HG03064 (cell line): ENCODE data around the gene EYS.

Experiments
- ATAC-seq: cut with Tn5 transposase; IDR thresholded peaks from one replicate; pipeline ENCODE4 v1.9.1; 2021; ENCODE audit warnings: low read depth; ENCODE audit not compliant: unreplicated experiment

EYS gene

GRCh38 chr6:64774881-64775280 lies 932.1 kb downstream of the EYS start:
- ATAC-seq: no peak

- no peak for ATAC-seq
Measured at GRCh38 chr6:64750910-64751309, 956.1 kb downstream of the EYS start.

GRCh38 chr6:64737418-64737817 lies 969.6 kb downstream of the EYS start:
- ATAC-seq: no peak

- ATAC-seq: no peak
Measured at GRCh38 chr6:64736421-64736950, 970.5 kb downstream of the EYS start.

- ATAC-seq: no peak
Measured at GRCh38 chr6:64733433-64733832, 973.6 kb downstream of the EYS start.

- no peak for ATAC-seq
Measured at GRCh38 chr6:64732888-64733287, 974.1 kb downstream of the EYS start.

- no peak for ATAC-seq
Measured at GRCh38 chr6:64729522-64729921, 977.5 kb downstream of the EYS start.

- ATAC-seq: no peak
Measured at GRCh38 chr6:64727075-64727474, 980.0 kb downstream of the EYS start.

- ATAC-seq: no peak
Measured at GRCh38 chr6:64724091-64724490, 982.9 kb downstream of the EYS start.

GRCh38 chr6:64723327-64724058 lies 983.5 kb downstream of the EYS start:
- no peak for ATAC-seq

- no peak for ATAC-seq
Measured at GRCh38 chr6:64721865-64722264, 985.2 kb downstream of the EYS start.

- no peak for ATAC-seq
Measured at GRCh38 chr6:64717281-64717680, 989.7 kb downstream of the EYS start.

GRCh38 chr6:64715624-64716023 lies 991.4 kb downstream of the EYS start:
- no peak for ATAC-seq

- ATAC-seq: no peak
Measured at GRCh38 chr6:64714073-64714472, 993.0 kb downstream of the EYS start.

- ATAC-seq: no peak
Measured at GRCh38 chr6:64713175-64713574, 993.9 kb downstream of the EYS start.

GRCh38 chr6:64712606-64713005 lies 994.4 kb downstream of the EYS start:
- no peak for ATAC-seq

- ATAC-seq: no peak
Measured at GRCh38 chr6:64703922-64704321, 1003.1 kb downstream of the EYS start.

GRCh38 chr6:64696053-64696452 lies 1011.0 kb downstream of the EYS start:
- ATAC-seq: no peak

GRCh38 chr6:64694356-64694755 lies 1012.7 kb downstream of the EYS start:
- no peak for ATAC-seq

GRCh38 chr6:64691064-64691463 lies 1016.0 kb downstream of the EYS start:
- no peak for ATAC-seq

- no peak for ATAC-seq
Measured at GRCh38 chr6:64685401-64685800, 1021.6 kb downstream of the EYS start.

GRCh38 chr6:64683682-64684081 lies 1023.3 kb downstream of the EYS start:
- ATAC-seq: no peak
